ENCODE data around the gene SLC19A3. TPM values are rescaled to one million over a fixed set of nuclear protein-coding genes. Genes with fewer than 3 reads are reported as not detected.

SLC19A3 gene
- total RNA-seq, 1 donor from 2014 or later, result not detected

GRCh38 chr2:227706859-227707258, 11.0 kb downstream of the SLC19A3 start:
- Mint-ChIP-seq H3K4me1 (ENCODE audit: unreplicated experiment) (peaks cover 11% of the 10 kb centered on the region), H3K36me3 (ENCODE audit: unreplicated experiment) (no peaks in the 10 kb centered on the region), H3K27me3 (ENCODE audit: unreplicated experiment) (peaks cover 17% of the 10 kb centered on the region), H3K9me3 (ENCODE audit: unreplicated experiment) (no peaks in the 10 kb centered on the region), H3K4me3 (ENCODE audit: unreplicated experiment) (no peak overlapping the region), H3K27ac (ENCODE audit: unreplicated experiment) (no peak overlapping the region)
- TF ChIP-seq CTCF (IDR thresholded peaks at IDR 0.05), result no peak
- DNase-seq (ENCODE audit: extremely low spot score, unreplicated experiment), result peak; percentile 65

GRCh38 chr2:227703961-227704360, 13.9 kb downstream of the SLC19A3 start:
- Mint-ChIP-seq H3K27ac (ENCODE audit: unreplicated experiment) (no peak overlapping the region), H3K4me3 (ENCODE audit: unreplicated experiment) (no peak overlapping the region)
- no peak for TF ChIP-seq CTCF (IDR thresholded peaks at IDR 0.05)

GRCh38 chr2:227703280-227703732, 14.5 kb downstream of the SLC19A3 start:
- peaks cover 11% of the 10 kb centered on the region for H3K4me1 Mint-ChIP-seq (ENCODE audit: unreplicated experiment)
- H3K36me3 Mint-ChIP-seq (ENCODE audit: unreplicated experiment), result no peaks in the 10 kb centered on the region
- no peak for DNase-seq (ENCODE audit: extremely low spot score, unreplicated experiment)
- H3K9me3 Mint-ChIP-seq (ENCODE audit: unreplicated experiment), result no peaks in the 10 kb centered on the region
- no peak overlapping the region for H3K27ac Mint-ChIP-seq (ENCODE audit: unreplicated experiment)
- TF ChIP-seq CTCF (IDR thresholded peaks at IDR 0.05), result no peak
- no peak overlapping the region for H3K4me3 Mint-ChIP-seq (ENCODE audit: unreplicated experiment)
- peaks cover 11% of the 10 kb centered on the region for H3K27me3 Mint-ChIP-seq (ENCODE audit: unreplicated experiment)

More at GRCh38 chr2:227703961-227704360, 13.9 kb downstream of the SLC19A3 start:
- H3K36me3 Mint-ChIP-seq (ENCODE audit: unreplicated experiment), result no peaks in the 10 kb centered on the region
- no peaks in the 10 kb centered on the region for H3K9me3 Mint-ChIP-seq (ENCODE audit: unreplicated experiment)
- peaks cover 14% of the 10 kb centered on the region for H3K27me3 Mint-ChIP-seq (ENCODE audit: unreplicated experiment)
- peaks cover 11% of the 10 kb centered on the region for H3K4me1 Mint-ChIP-seq (ENCODE audit: unreplicated experiment)
- DNase-seq (ENCODE audit: extremely low spot score, unreplicated experiment), result no peak

- Mint-ChIP-seq H3K9me3 (ENCODE audit: unreplicated experiment) (no peaks in the 10 kb centered on the region), H3K27ac (ENCODE audit: unreplicated experiment) (no peak overlapping the region), H3K4me1 (ENCODE audit: unreplicated experiment) (peaks cover 11% of the 10 kb centered on the region), H3K4me3 (ENCODE audit: unreplicated experiment) (no peak overlapping the region), H3K27me3 (ENCODE audit: unreplicated experiment) (peaks cover 4% of the 10 kb centered on the region), H3K36me3 (ENCODE audit: unreplicated experiment) (no peaks in the 10 kb centered on the region)
- TF ChIP-seq CTCF (IDR thresholded peaks at IDR 0.05), result no peak
- DNase-seq (ENCODE audit: extremely low spot score, unreplicated experiment), result no peak
Measured at GRCh38 chr2:227701556-227701955, 16.3 kb downstream of the SLC19A3 start.

- no peaks in the 10 kb centered on the region for H3K9me3 Mint-ChIP-seq (ENCODE audit: unreplicated experiment)
- H3K36me3 Mint-ChIP-seq (ENCODE audit: unreplicated experiment), result no peaks in the 10 kb centered on the region
- no peak overlapping the region for H3K27ac Mint-ChIP-seq (ENCODE audit: unreplicated experiment)
- peaks cover 17% of the 10 kb centered on the region for H3K27me3 Mint-ChIP-seq (ENCODE audit: unreplicated experiment)
- no peak for DNase-seq (ENCODE audit: extremely low spot score, unreplicated experiment)
- no peaks in the 10 kb centered on the region for H3K4me1 Mint-ChIP-seq (ENCODE audit: unreplicated experiment)
- no peak for TF ChIP-seq CTCF (IDR thresholded peaks at IDR 0.05)
- H3K4me3 Mint-ChIP-seq (ENCODE audit: unreplicated experiment), result no peak overlapping the region
Measured at GRCh38 chr2:227696990-227697679, 20.7 kb downstream of the SLC19A3 start.

Data from osteocyte (in vitro differentiated cells).